Peyer's patch (tissue), 4 donors: Measurements from ENCODE around the gene CAPS2.

Source experiments
- POLR2A ChIP-seq, 2 donors: fragments of 450-650 bp; IDR thresholded peaks; one replicate each; pipeline ENCODE4 v1.5.1; 2017; ENCODE audit warnings: antibody characterized with exemption in 2 of 2, mild to moderate bottlenecking in 2 of 2, moderate library complexity in 2 of 2
- TF ChIP-seq, protein P1 (sequence below), 6 experiments: fragments of 450-650 bp in 4 of 6; fragments of 200-600 bp in 2 of 6; sonication (generic) in 1 of 6; IDR thresholded peaks; one replicate each; pipeline ENCODE4 v1.5.1; 2017 to 2019; ENCODE audit warnings: antibody characterized with exemption in 6 of 6, mild to moderate bottlenecking in 3 of 6, moderate library complexity in 1 of 6

DNA sequence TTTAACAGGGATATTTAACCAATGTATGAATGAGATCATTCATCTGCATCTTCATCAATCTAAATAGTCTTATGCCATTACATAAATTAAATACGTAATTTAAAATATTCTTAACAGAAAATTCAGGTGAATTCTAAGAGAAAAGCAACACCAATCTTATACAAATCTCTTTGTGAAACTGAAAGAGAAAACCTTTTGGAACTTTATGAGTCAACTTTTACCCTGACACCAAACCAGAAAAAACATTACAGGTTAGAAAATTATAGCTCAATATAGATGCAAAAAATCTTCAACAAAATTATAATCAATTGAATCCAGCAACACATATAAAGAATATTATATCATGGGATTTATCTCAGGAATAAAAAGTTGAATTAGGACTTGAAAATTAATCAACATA lies 7.8 kb upstream of the CAPS2 start:
- TF ChIP-seq, protein P1, sequence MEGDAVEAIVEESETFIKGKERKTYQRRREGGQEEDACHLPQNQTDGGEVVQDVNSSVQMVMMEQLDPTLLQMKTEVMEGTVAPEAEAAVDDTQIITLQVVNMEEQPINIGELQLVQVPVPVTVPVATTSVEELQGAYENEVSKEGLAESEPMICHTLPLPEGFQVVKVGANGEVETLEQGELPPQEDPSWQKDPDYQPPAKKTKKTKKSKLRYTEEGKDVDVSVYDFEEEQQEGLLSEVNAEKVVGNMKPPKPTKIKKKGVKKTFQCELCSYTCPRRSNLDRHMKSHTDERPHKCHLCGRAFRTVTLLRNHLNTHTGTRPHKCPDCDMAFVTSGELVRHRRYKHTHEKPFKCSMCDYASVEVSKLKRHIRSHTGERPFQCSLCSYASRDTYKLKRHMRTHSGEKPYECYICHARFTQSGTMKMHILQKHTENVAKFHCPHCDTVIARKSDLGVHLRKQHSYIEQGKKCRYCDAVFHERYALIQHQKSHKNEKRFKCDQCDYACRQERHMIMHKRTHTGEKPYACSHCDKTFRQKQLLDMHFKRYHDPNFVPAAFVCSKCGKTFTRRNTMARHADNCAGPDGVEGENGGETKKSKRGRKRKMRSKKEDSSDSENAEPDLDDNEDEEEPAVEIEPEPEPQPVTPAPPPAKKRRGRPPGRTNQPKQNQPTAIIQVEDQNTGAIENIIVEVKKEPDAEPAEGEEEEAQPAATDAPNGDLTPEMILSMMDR (IDR thresholded peaks at IDR 0.05) = no peak
- no peak for TF ChIP-seq POLR2A (IDR thresholded peaks at IDR 0.05)
